ENCODE measurements around the gene GTF2IRD1.

GRCh38 chr7:74606909-74607510 is 153.3 kb downstream of the GTF2IRD1 start:
- TF ChIP-seq CTCF (IDR thresholded peaks at IDR 0.05) (no peak), POLR2A (IDR thresholded peaks at IDR 0.05) (no peak)
